Stomach (tissue), 9 donors: Measurements from ENCODE around the gene ANKRD44. TPM values are rescaled to one million over a fixed set of nuclear protein-coding genes. Genes with fewer than 3 reads are reported as not detected.
A peak's percentile ranks its signal among the peaks of the same experiment; 100 is the strongest.

Experiments used
- DNase-seq, 2 donors: peaks; one replicate each; pipeline versions ENCODE4 v3.0.0 to v3.0.0-alpha.2; 2013 to 2019
- H3K27ac ChIP-seq, 5 donors: fragments of 200-600 bp in 4 of 5; sonication (generic) in 4 of 5; one replicate each; pipeline ENCODE4 v1.5.1; 2013 to 2019; ENCODE audit warnings: mild to moderate bottlenecking in 1 of 5, moderate library complexity in 1 of 5
- H3K27me3 ChIP-seq, 3 donors: fragments of 200-600 bp; sonication (generic); one replicate each; pipeline ENCODE4 v1.5.1; 2017 to 2019; ENCODE audit warnings: mixed run types in 1 of 3
- H3K36me3 ChIP-seq, 4 donors: fragments of 200-600 bp; sonication (generic); 1 replicate in 3 of 4; 2 replicates in 1 of 4; pipeline ENCODE4 v1.5.1; 2016 to 2019
- H3K4me1 ChIP-seq, 4 donors: fragments of 200-600 bp; sonication (generic); one replicate each; pipeline ENCODE4 v1.5.1; 2016 to 2019
- H3K4me3 ChIP-seq, 4 donors: fragments of 200-600 bp; sonication (generic) in 3 of 4; one replicate each; pipeline ENCODE4 v1.5.1; 2016 to 2019; ENCODE audit warnings: mild to moderate bottlenecking in 1 of 4
- H3K9me3 ChIP-seq, 4 donors: fragments of 200-600 bp; sonication (generic); one replicate each; pipeline ENCODE4 v1.5.1; 2016 to 2019
- CTCF ChIP-seq, 7 experiments: fragments of 450-650 bp in 4 of 7; fragments of 200-600 bp in 3 of 7; sonication (generic) in 3 of 7; IDR thresholded peaks; one replicate each; pipeline ENCODE4 v1.5.1; 2016 to 2019; ENCODE audit warnings: antibody characterized with exemption in 7 of 7, control low read depth in 2 of 7, mild to moderate bottlenecking in 1 of 7
- EP300 ChIP-seq: sonication (generic); formaldehyde crosslinking; IDR thresholded peaks from one replicate; pipeline ENCODE4 v1.6.1; 2017; ENCODE audit warnings: antibody characterized with exemption
- POLR2A ChIP-seq, 4 donors: fragments of 450-650 bp; IDR thresholded peaks; one replicate each; pipeline ENCODE4 v1.6.1; 2016; ENCODE audit warnings: antibody characterized with exemption in 4 of 4, control low read depth in 2 of 4, mild to moderate bottlenecking in 1 of 4, moderate library complexity in 1 of 4
- POLR2AphosphoS5 ChIP-seq, 3 donors: sonication (generic); formaldehyde crosslinking; IDR thresholded peaks; one replicate each; pipeline ENCODE4 v1.6.1; 2016; ENCODE audit warnings: antibody characterized with exemption in 3 of 3
- WGBS, 5 donors: extraction: QIAGEN DNeasy Blood & Tissue Kit in 3 of 5; methylation state at CpG; one replicate each; pipeline versions ENCODE4 v1.1.5 to v1.1.7; 2013 to 2018; 5-methylcytosine and 5-hydroxymethylcytosine counted together
- intact Hi-C: fragments of 100-400 bp; cut with DNase I; formaldehyde crosslinking; loops from one replicate; pipeline ENCODE4 v1.15.1; 2023; ENCODE audit warnings: low total_unique reads
- polyA plus RNA-seq, 3 donors: library from polyadenylated mRNA; stranded (reverse); fragments of 200-250 nt; gene quantifications; one replicate each; pipeline ENCODE4 v1.2.3, GENCODE V29; 2013
- total RNA-seq, 5 donors: library from RNA; depleted of rRNA; stranded (reverse); fragments of >200 nt; gene quantifications; one replicate each; pipeline versions ENCODE4 v1.1.0 to v1.2.3, GENCODE V29; 2014 to 2016
- donor health status: healthy with polysubstance abuse.
- donor health status: Bipolar disorder and iron deficiency.
- donor health status: healthy.

Gene ANKRD44
- total and polyA plus RNA-seq, 8 donors = 1.2 to 58.4 (median 7.0) TPM

DNA sequence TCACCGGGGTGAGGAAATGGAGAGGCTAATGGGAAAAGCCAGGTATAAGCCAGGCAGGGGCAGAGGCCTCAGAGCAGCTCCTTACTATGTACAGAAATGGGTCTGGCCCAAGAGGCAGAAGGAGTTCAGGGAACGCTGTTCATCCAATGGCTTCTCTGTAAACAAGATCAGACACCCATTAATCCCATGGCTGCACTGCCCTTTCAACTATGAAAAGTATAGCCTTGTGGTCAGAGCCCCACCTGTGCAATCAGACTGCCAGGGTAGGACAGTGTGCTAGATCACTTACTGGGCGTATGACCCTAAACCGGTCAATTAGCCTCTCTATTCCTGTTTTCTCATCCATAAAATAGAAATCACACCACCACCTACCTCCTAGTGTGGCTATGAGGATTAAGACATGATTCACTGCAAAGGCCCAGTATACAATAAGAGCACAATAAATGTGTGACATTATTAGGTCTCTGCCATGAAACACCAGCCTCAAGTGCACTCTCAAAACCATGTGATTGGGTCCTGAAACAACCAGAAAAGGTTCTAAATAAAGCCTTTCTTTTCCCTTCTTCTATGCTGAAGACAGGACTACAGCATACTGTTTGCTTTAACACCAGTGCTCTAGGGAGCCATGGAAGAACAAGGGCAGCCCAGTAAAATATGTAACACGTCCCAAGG is 4.4 kb downstream of the ANKRD44 start:
- peaks cover 0 to 3% (median 0%) of the 10 kb centered on the region in 4 donors for H3K36me3 ChIP-seq
- H3K27ac ChIP-seq = peak overlapping the region; percentile 16 to 90 (median 87)
- DNase-seq = no peak
- H3K4me3 ChIP-seq = no peak overlapping the region
- H3K4me1 ChIP-seq = peaks cover 9 to 73% (median 35%) of the 10 kb centered on the region in 4 donors
- WGBS, 5 donors = 66 to 76% (median 74%) methylated on average over 5 of the region's 5 CpGs
- intact Hi-C loops = no loop called here
- no peaks in the 10 kb centered on the region for H3K9me3 ChIP-seq
- TF ChIP-seq POLR2A (IDR thresholded peaks at IDR 0.05) = no peak
- no peak for TF ChIP-seq POLR2AphosphoS5 (IDR thresholded peaks at IDR 0.05)
- no peak for TF ChIP-seq CTCF (IDR thresholded peaks at IDR 0.05)
- H3K27me3 ChIP-seq = no peaks in the 10 kb centered on the region

DNA sequence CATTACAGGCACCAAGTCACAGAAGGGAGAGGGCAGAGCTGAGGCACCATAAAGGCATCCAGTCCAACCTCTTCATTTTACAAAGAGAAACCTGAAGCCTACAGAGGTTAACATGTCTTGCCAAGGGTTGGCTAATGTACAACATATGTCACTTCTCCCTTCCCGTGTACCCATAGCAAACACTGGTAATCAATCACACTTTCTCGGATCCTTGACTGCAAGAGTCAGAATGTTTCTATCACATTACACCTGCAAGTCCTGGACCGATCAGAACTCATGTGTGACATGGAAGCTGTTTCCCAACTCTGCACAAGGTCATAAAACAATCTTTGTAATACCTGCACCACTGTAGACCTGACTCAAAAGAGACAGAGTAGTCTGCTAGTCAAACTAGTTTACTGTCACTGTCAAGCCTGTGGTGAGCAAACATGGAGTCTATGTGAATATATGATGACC is 6.0 kb downstream of the ANKRD44 start:
- no peak for DNase-seq
- no peak overlapping the region for H3K4me3 ChIP-seq
- no peaks in the 10 kb centered on the region for H3K27me3 ChIP-seq
- TF ChIP-seq CTCF (IDR thresholded peaks at IDR 0.05) (no peak), EP300 (no peak), POLR2A (IDR thresholded peaks at IDR 0.05) (no peak)
- WGBS, 5 donors = 54 to 81% (median 72%) methylated on average over 3 of the region's 3 CpGs
- peak overlapping the region in 2 of 5 donors; percentile 87 to 88 for H3K27ac ChIP-seq
- peaks cover 7 to 71% (median 29%) of the 10 kb centered on the region in 4 donors for H3K4me1 ChIP-seq
- peaks cover 0 to 3% (median 0%) of the 10 kb centered on the region in 4 donors for H3K36me3 ChIP-seq
- H3K9me3 ChIP-seq = no peaks in the 10 kb centered on the region
- intact Hi-C loops = no loop called here

- H3K36me3 ChIP-seq = peaks cover 0 to 3% (median 0%) of the 10 kb centered on the region in 4 donors
- H3K9me3 ChIP-seq = no peaks in the 10 kb centered on the region
- no peak overlapping the region for H3K4me3 ChIP-seq
- WGBS, 5 donors = 63 to 98% (median 79%) methylated on average over 2 of the region's 2 CpGs
- no peak for TF ChIP-seq POLR2A (IDR thresholded peaks at IDR 0.05)
- no peak for TF ChIP-seq POLR2AphosphoS5 (IDR thresholded peaks at IDR 0.05)
- no peak for TF ChIP-seq CTCF (IDR thresholded peaks at IDR 0.05)
- no peak for TF ChIP-seq EP300
- H3K4me1 ChIP-seq = peaks cover 0 to 39% (median 4%) of the 10 kb centered on the region in 4 donors
- DNase-seq = no peak
- no peaks in the 10 kb centered on the region for H3K27me3 ChIP-seq
- no peak overlapping the region for H3K27ac ChIP-seq
- intact Hi-C loops = no loop called here
Observed at GRCh38 chr2:197300139-197300538, 10.4 kb downstream of the ANKRD44 start.

- Histone ChIP-seq H3K9me3 (no peaks in the 10 kb centered on the region), H3K27me3 (no peaks in the 10 kb centered on the region), H3K4me1 (peaks cover 0 to 40% (median 8%) of the 10 kb centered on the region in 4 donors), H3K36me3 (peaks cover 0 to 3% (median 0%) of the 10 kb centered on the region in 4 donors), H3K4me3 (no peak overlapping the region), H3K27ac (peak overlapping the region in 1 of 5 donors; percentile 29)
- DNase-seq = no peak
- no peak for TF ChIP-seq EP300
- no peak for TF ChIP-seq POLR2AphosphoS5 (IDR thresholded peaks at IDR 0.05)
- no peak for TF ChIP-seq CTCF (IDR thresholded peaks at IDR 0.05)
- 77 to 95% (median 92%) methylated on average over 4 of the region's 4 CpGs for WGBS, 5 donors
- intact Hi-C loops = no loop called here
Observed at GRCh38 chr2:197298609-197299008, 12.0 kb downstream of the ANKRD44 start.
